ENCODE data around the gene CLDND1.

CLDND1 gene

DNA sequence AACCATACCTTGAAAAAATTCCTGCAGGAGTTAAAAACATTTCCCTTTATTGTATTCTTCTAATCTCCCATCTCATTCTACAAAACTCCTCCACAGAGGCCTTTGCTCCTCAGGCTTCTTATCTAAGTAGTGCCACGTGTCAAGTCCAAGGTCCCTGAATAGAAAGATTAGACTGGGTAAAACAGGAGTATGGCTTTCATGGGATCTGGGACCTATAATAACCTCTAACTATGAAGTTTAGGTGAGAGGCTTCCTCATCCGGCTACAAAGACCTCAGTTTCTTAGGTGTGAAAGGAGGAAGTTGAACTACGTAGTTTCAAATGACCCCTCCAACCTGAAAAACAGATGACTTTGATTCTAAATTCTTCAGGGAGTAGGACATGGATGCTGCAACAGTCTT lies 29.1 kb upstream of the CLDND1 start:
- DNase-seq (ENCODE audit: low spot score) = no peak

DNA sequence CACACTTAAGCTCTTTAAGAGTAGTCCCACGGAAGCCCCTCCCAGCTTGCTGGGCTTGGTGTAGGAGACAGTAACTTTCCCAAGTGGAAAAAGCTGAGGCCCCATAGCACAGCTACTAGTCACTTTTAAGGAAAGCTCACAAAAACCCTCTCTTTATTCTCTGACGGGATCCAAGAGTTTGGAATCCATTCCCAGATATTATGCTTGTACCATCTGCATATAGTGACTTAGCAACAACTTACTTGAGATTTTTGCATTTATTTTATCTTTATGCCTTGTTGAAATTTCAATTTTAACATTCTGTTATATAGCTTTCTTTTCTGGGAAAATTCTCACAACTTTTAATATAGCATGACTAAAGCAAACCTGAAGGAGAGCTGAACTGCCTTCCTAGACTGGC lies 28.5 kb upstream of the CLDND1 start:
- DNase-seq (ENCODE audit: low spot score) = no peak

DNA sequence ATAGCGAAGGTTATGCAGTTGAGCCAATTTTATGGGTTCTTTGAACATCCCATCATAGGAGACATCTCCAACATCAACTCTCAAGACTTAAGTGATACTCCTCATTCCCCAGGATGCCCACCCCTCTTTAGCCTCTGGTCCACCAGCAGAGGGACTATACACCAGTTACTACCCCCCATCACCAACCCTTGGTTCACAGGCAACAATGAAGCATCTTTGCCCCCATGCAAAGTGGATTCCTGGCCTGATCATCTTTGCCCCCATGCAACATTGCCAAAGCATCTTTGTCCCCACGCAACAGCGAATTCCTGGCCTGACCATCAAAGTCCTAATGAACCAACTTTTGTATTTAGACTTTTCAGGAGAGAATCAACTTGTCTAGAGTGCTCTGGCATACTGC lies 28.1 kb upstream of the CLDND1 start:
- no peak for DNase-seq (ENCODE audit: low spot score)

DNA sequence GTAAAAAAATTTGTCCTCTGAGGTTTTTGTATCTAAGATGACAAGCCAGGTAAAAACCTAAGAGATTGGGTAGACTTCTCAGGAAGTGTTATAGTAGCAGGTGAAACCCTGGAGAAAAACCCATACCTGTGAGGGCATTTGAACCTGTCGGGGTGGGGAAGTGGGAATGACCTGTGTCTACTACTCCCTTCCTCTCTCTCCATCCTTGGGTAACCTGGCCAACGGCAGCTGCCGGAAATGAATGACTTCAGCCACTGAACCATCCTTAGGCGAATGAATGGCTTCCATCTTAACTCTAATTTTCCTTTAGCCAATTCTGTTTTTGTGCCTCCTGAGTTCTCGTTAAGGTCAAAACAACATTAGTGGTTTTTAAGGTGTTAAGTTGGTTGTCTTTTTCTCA lies 25.8 kb upstream of the CLDND1 start:
- DNase-seq (ENCODE audit: low spot score) = no peak

DNA sequence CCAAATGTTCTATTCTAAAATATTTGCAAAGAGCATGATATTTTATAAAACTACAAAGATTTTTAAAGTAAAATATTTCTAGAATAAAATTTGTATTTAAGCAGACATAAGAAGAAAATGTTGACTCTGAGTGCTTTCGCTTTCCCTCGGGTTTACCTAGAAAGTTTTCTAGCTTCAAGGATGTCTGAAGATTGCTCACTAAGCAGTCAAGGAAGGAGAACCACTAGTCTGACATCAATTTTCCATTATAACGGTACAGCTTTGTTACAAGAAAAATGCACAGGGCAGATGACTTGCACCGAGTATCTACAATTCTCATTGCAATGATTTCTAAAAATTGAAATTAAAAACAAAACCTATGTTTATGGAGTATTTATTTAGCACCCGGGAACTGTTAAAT lies 23.2 kb upstream of the CLDND1 start:
- DNase-seq (ENCODE audit: low spot score) = no peak

DNA sequence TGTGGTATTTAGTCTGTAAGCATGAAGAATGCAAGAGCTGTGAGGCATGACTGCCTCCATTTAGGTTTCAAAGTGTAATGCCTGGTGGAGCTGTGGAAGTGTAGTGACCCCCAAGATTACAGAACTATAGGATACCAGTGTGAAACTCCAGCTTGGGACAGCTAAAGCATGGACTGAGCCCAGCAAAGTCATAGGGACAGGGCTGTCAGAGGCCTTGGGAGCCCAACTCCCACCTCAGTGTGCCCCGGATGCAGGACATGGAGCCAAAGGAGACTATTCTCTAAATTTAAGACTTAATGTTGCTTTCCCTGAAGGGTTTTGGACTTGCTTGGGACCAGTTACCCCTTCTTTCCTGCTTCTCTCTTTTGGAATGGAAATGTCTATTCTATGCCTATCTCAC lies 19.9 kb upstream of the CLDND1 start:
- DNase-seq (ENCODE audit: low spot score) = no peak

DNA sequence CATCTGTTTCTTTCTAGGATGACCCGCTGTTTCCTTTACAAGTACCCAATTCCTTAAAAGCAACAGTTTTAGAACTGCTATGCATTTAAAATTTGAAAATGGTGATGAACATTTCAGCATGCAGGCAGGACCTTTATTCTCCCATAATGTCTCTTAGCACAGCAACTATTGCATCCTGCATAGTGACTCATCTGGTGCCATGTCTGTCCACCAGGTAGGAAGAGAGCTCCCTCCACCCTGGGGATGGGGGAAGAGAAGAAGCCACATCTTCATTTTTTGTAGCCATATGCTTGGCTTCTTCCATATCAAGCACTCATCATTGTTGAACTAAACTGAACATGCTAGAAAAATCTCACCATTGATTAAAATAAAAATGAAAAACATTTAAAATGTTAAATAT lies 19.0 kb upstream of the CLDND1 start:
- DNase-seq (ENCODE audit: low spot score) = no peak

DNA sequence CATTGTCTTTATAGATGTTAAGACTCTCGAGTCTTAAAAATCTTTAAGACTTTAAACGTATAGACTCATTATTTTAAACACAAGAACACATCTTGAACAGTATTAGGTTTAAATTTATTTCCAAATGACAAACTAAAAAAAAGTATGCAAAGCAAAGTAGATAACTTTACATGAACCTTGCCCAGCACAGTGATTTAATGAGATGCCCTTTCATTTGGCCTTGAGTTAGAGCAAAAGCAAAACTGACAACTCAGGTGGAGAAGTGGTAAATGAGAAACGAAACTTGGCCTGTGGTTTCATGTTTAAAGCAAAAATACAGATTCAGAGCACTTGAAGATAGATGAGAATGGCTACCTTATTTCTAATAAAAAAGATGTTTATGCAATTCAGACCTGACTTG lies 17.6 kb upstream of the CLDND1 start:
- DNase-seq (ENCODE audit: low spot score) = no peak

DNA sequence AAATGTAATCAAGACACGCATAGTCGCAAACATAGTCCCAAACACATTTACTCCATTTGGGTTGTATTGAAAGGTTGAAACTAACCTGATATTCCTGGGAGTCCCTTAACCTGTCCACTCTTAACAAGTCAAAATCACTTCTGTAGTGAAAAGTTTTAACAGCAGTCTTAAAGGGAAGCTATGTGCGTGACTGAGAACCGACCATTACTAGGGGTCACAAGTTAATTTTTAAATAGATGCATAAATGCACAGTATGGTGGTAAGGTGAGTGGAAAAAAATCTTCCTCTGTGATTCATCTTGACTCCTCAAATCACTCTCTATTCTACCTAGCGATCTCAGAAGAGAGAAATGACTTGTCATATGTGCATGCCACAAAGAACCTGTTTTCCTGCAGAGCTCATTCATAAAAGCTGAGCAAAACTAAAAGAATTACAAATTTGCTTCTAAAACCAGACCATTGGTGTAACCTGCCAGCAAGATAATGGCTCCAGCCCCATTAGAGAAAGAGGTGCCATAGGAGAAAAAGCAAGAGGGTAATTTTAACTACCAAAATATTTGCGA lies 13.8 kb upstream of the CLDND1 start:
- DNase-seq (ENCODE audit: low spot score) = no peak

DNA sequence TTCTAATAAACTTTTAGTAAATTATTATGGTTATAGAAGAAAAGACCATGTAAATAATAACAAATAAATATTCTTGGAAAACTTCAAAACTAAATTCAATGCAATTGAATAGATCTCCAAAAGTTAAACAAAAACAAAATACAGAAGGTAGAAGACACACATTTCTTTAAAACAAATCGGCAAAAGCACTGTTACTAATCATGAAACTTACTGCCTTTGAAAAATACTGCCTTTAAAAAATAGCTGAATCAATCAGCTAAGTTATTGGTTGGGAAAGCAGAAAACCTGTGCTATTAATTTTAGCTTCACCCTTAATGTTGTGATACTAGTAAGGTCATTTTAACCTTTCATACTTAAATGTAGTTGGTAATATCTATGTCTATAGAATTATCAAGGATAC lies 12.0 kb upstream of the CLDND1 start:
- no peak for DNase-seq (ENCODE audit: low spot score)

DNA sequence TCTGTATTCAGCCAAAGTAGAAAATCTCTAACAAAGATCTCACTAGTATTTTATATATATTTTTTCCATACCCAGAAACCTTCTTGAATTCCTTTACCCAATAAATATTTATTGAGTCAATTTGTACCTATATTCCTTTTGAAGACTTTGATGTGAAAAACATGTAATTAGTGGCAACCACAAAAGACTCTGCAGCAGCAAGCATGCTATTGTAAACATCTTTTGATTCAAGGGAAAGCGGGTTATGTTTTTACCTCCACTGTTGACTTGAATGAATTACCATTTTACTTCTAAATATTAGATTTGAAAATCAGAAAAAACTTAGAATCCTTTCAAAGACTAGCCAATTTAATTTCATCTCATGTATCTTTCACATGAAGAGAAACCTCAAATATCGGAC lies 11.5 kb upstream of the CLDND1 start:
- DNase-seq (ENCODE audit: low spot score) = no peak

DNA sequence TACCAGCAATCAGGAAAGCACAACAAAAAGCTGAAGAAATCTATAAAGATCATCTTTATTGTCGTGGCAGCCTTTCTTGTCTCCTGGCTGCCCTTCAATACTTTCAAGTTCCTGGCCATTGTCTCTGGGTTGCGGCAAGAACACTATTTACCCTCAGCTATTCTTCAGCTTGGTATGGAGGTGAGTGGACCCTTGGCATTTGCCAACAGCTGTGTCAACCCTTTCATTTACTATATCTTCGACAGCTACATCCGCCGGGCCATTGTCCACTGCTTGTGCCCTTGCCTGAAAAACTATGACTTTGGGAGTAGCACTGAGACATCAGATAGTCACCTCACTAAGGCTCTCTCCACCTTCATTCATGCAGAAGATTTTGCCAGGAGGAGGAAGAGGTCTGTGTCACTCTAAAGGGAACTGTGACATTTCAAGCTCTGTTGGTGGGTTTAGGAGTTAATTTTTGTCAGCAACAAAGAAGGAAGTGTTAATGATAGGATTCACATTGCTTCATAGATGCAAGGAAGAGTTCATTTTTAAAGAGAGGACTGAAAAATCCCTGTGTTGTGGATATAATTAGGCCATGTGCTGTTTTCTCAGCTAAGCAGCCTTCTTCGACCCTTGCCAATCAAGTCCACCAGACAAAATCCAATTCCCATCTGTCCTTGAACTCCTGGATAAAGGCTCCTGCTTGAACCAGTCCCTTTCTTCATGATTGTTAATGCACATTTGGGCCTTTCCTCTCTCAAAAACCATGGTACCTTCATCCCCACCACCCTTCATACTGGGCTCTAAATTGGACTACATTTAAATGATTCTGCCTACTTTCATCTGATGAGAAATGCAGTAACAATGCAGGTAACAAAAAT lies 10.2 kb upstream of the CLDND1 start:
- no peak for DNase-seq (ENCODE audit: low spot score)

DNA sequence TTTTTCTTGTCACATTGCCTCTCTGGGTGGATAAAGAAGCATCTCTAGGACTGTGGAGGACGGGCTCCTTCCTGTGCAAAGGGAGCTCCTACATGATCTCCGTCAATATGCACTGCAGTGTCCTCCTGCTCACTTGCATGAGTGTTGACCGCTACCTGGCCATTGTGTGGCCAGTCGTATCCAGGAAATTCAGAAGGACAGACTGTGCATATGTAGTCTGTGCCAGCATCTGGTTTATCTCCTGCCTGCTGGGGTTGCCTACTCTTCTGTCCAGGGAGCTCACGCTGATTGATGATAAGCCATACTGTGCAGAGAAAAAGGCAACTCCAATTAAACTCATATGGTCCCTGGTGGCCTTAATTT lies 9.6 kb upstream of the CLDND1 start:
- no peak for DNase-seq (ENCODE audit: low spot score)

DNA sequence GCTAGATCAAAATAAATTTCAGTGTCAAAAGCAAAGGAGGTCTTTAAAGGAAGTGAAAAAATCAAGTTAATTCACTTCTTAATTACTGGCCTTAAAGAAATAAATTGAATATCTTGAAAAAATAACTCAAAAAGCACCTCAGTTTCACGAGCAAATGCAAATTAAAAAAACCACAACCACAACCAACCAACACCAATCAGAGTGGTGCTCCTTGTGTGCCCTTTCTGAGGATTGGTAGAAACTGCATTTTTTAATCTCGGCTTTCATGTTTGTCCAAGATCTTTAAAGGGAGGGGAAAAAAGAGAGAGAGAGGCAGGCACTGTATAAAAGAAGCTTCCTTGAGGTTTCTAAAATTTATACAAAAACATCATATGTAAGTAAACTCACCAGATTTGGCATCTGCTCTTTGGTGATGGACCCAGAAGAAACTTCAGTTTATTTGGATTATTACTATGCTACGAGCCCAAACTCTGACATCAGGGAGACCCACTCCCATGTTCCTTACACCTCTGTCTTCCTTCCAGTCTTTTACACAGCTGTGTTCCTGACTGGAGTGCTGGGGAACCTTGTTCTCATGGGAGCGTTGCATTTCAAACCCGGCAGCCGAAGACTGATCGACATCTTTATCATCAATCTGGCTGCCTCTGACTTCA lies 9.0 kb upstream of the CLDND1 start, which contains the start of gene GPR15:
GPR15 (plus strand) TSS at position 357 of the 653 bp plus-strand sequence; CDS start at position 413, 56 bp downstream.
- no peak for DNase-seq (ENCODE audit: low spot score)

DNA sequence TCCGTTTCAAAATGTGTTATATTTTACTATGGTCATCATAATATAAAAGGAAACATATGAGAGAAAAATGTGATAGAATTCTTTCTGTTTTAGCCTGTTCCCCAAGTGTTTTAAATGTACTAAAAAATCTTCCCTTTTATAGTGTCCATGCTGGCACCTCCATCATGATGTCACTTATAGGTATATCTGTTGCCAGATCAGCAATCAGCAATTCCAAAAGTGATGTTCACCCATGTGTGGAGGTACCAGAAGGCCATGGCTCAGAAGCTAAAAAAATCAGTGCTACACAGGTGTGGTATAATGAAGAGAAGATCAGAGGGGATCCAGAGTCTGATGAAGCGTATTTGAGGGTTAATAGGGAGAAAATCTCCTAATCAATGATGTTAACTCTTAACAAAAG lies 8.0 kb upstream of the CLDND1 start:
- DNase-seq (ENCODE audit: low spot score) = no peak

DNA sequence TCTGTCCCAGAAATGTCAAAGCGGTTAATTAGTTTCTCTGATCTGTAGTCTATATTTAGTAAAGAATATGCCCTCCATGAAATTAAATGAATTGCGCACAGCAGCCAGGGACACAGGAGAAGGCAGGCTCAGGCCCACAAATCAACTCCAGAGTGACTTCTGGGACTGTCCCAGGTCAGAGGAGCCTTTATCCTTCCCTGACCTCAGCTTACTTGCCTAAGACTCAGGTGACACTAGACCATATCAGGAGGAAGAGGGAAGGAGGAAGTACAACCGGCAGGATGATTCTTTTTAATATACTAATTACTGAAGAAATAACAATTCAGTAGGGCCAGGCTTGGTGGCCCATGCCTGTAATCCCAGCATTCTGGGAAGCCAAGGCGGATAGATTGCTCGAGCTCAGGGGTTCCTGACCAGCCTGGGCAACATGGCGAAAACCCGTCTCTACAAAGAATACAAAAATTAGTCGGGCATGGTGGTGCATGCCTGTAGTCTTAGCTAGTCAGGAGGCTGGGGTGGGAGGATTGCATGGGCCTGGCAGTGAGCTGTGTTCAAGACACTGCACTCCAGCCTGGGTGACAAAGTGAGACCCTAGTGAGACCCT lies 7.3 kb upstream of the CLDND1 start:
- no peak for DNase-seq (ENCODE audit: low spot score)

DNA sequence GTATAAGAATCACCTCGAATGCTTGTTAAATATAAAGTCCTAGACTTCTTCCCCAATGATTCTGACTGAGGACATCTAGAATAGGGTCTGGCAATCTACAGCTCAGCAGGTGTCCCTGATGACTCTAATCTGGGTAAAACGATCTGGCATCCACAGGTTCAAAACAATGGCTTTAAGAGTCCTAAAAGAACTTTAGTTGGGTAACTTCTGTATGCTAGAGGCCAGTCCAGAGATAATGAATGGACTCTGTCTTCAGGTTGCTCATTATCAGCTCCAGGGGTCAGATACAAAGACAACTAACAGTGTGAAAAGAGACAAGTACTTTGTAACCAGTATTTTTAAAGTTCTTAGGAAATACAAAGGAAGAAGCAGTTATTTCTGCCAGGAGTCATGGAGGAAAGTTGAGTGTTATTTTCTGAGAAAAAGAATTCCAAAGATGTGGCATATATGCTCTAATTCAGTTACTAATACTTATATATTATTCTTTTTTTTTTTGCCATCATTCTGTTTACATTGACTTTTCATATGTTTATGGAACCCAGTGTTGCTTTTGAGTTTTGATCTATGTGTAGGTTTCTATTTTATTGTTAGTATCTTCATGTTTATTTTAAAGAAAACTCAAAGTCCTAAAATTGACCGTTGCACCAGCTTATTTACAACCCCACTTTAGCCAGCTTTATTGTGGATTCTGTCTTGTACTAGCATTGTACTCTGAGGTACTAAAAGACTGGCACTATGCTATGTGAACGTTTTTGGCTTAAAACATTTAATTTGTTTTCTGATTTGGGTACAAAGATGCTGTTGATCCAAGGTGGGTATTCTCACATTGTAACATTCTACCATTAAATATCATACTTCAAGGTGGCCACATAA lies 6.0 kb upstream of the CLDND1 start:
- no peak for DNase-seq (ENCODE audit: low spot score)

DNA sequence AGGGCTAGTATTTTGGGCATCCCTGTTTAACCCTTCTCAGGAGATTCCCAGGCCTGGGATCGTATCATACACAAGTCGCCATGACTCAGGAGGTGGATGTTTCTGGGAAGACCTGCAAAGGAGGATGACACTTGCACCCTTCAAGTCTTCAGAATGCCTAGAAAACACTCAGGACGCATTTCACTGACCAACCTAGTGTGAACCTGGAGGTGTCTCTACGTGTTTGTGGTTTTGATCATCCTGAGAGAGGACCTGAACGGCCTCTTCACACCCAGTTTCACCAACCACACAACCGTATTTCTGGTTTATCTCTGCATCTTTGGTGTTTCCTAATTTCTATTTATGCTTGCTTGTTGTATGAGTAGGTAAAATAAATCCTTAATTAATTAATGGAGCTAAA lies 2.8 kb upstream of the CLDND1 start:
- DNase-seq (ENCODE audit: low spot score) = no peak

DNA sequence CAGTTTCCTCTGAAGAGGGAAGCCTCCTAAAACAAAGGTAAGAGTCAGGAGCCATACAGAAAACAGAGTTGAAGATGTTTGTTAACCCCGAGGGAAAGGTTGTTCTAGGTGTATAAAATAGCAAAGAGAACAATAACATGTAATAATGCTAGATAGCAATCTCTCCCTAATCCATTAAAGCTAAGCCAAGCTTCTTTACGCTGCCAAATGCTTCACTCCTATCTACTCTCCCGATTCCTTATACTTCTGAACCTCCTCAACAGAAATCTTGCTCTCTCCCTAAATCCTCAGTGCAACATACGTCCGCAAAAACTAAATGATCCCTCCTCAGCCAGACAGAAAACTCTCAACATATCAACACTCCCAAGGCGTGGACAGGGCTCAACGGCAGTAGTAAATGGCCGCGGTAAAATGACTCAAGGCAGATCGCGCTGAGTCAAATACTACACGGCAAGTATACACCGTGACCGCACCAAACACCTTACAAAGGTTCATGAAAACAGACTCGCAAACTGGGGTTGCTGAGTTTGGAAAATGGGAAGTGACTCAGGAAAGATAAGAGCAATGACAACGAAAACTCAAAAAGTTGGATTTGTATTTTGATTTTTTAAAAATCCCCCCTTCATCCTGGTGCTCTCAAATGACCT lies 682 bp downstream of the CLDND1 start:
- DNase-seq (ENCODE audit: low spot score) = peak; percentile 63

DNA sequence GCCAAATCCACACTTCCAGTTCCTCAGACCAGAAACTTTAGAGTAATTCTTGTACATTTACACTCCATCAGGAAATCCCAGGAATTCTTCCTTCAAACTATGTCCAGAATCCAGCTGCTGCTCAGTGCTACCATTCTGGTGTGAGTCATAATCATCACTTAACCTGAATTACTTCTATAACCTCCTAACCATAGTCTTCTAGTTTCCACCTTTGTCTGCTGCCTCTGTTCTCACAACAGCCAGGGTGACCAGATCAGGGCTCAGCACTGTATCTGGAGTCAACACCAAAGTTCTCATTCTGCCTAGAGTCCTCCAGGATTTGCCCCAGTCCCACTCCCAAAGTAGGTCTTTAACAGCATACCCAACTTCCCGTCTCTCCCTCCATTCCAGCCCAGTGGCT lies 3.4 kb downstream of the CLDND1 start:
- DNase-seq (ENCODE audit: low spot score) = peak; percentile 8

DNA sequence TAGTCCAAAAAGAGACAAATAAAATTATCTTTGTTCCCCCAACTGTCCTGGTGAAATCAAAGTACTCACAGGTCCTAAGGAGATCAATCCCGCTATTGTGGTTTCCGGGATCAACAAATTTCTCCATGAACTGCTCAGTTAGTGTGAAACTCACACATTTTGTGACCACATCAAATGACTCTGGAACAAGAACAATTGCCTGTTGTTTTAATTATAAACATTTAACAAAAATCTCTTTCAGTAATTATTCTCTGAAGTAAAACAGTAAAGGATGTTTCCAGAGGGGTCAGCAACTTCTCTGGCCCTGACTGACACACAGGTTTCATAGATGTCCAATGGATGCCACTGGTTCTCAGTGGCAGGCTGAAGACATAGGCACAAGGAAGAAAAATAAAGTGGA lies 3.9 kb downstream of the CLDND1 start:
- no peak for DNase-seq (ENCODE audit: low spot score)

DNA sequence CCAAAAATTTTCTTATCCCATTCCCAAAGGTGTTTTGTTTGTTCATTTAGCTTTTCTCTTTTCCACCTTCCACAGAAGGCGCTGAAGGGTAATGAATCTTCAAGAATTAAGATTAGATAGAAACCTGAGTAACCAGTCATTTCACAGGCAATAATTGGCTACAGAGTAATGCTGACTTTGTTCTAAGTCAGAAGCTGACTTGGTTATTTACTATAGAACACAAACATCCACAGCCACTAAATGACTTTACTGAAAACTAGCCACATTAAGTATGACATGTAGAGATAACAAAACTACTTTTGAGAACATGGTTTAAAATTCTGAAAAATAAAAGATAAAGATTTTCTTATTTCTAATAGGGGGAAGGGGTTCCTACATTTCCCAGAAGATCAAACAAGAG lies 7.8 kb downstream of the CLDND1 start:
- DNase-seq (ENCODE audit: low spot score) = no peak
